Panc1 (cell line): ENCODE results near the gene ATOSB. TPM values are rescaled to one million over a fixed set of nuclear protein-coding genes. Genes with fewer than 3 reads are reported as not detected.

Experiments
- ATAC-seq: fragments of 200-7000 bp; cut with Tn5 transposase; 2 replicates; pipeline ENCODE4 v1.9.1; 2020; ENCODE audit warnings: mild to moderate bottlenecking, moderate library complexity
- BruUV-seq: library from RNA; stranded (reverse); fragments of 400-500 nt; replicated peaks from 2 replicates; lab custom pipeline; 2021; lab: Mats Ljungman, UMichigan
- CTCF ChIA-PET: fragments of 300-600 bp; sonication (Branson Sonifier 250); formaldehyde crosslinking; loops from one replicate; lab custom pipeline; 2022; ENCODE audit warnings: antibody characterized with exemption; lab: Charles Lee
- POLR2A ChIA-PET: fragments of 300-600 bp; sonication (Branson Sonifier 250); formaldehyde crosslinking; loops from one replicate; lab custom pipeline; 2022; ENCODE audit warnings: antibody characterized with exemption; lab: Charles Lee
- DNase-seq: peaks from one replicate; pipeline ENCODE4 v3.0.0-alpha.2; 2010; ENCODE audit warnings: low read depth, low spot score
- H3K27ac ChIP-seq: 2 replicates; pipeline ENCODE4 v1.5.1; 2011; ENCODE audit warnings: mild to moderate bottlenecking, low read length, inconsistent platforms
- H3K27me3 ChIP-seq: fragments of 200-500 bp; sonication (Bioruptor generic); 2 replicates; pipeline ENCODE4 v1.6.0; 2014; ENCODE audit warnings: low read length, inconsistent platforms; ENCODE audit not compliant: control insufficient read depth, insufficient read depth
- H3K36me3 ChIP-seq: fragments of 200-500 bp; sonication (Bioruptor generic); 2 replicates; pipeline ENCODE4 v1.5.1; 2014; ENCODE audit warnings: inconsistent platforms, mild to moderate bottlenecking, low read length, moderate library complexity; ENCODE audit not compliant: control insufficient read depth, insufficient read depth
- H3K4me1 ChIP-seq: 2 replicates; pipeline ENCODE4 v1.5.1; 2011; ENCODE audit warnings: inconsistent platforms, mild to moderate bottlenecking, low read length, moderate library complexity; ENCODE audit not compliant: control insufficient read depth, insufficient read depth
- H3K4me3 ChIP-seq, 2 experiments: 2 replicates each; pipeline ENCODE4 v1.5.1; 2011 to 2012; ENCODE audit warnings: low read depth in 2 of 2, low read length in 2 of 2, mild to moderate bottlenecking in 2 of 2, inconsistent platforms in 1 of 2, moderate library complexity in 1 of 2
- H3K9me3 ChIP-seq: fragments of 200-500 bp; sonication (Bioruptor generic); 2 replicates; pipeline ENCODE4 v1.5.1; 2014; ENCODE audit warnings: low read depth, mild to moderate bottlenecking, inconsistent platforms, low read length, moderate library complexity; ENCODE audit not compliant: control insufficient read depth, insufficient read depth
- CTCF ChIP-seq: fragments of 450-650 bp; IDR thresholded peaks from 2 replicates; pipeline ENCODE4 v1.5.1; 2017; ENCODE audit warnings: mild to moderate bottlenecking
- POLR2AphosphoS5 ChIP-seq: IDR thresholded peaks from 2 replicates; pipeline ENCODE4 v1.6.1; 2012; ENCODE audit warnings: mild to moderate bottlenecking, low read depth, low read length, moderate library complexity
- SIN3A ChIP-seq: IDR thresholded peaks from 2 replicates; pipeline ENCODE4 v1.6.1; 2012; ENCODE audit warnings: low read depth, mild to moderate bottlenecking, low read length, moderate library complexity, borderline replicate concordance; ENCODE audit not compliant: insufficient read depth
- TCF7L2 ChIP-seq: IDR thresholded peaks from 2 replicates; pipeline ENCODE4 v1.6.1; 2011; ENCODE audit warnings: mild to moderate bottlenecking, low read depth, low read length, inconsistent platforms
- in situ Hi-C: cut with HindIII; loops from 2 replicates; pipeline ENCODE4 v1.10.0; 2016; ENCODE audit warnings: low sequenced_read_pairs, low pct_unique_long_range_greater_than_20kb
- intact Hi-C: fragments of 100-400 bp; cut with micrococcal nuclease; formaldehyde crosslinking; loops from one replicate; pipeline ENCODE4 v1.10.0; 2022; ENCODE audit not compliant: unreplicated experiment
- total RNA-seq: library from RNA; stranded (reverse); gene quantifications from one replicate; pipeline ENCODE4 v1.2.1, GENCODE V29; 2021; ENCODE audit not compliant: unreplicated experiment
- TF ChIP-seq, protein P1 (sequence below), 2 experiments: IDR thresholded peaks; 2 replicates each; pipeline ENCODE4 v1.6.1; 2011 to 2012; ENCODE audit warnings: low read depth in 2 of 2, control low read depth in 1 of 2, low read length in 1 of 2, mild to moderate bottlenecking in 1 of 2, moderate library complexity in 1 of 2; ENCODE audit not compliant: insufficient read depth in 1 of 2

The ATOSB gene
- total RNA-seq, 1 experiment from 2014 or later: 23.6 TPM

DNA sequence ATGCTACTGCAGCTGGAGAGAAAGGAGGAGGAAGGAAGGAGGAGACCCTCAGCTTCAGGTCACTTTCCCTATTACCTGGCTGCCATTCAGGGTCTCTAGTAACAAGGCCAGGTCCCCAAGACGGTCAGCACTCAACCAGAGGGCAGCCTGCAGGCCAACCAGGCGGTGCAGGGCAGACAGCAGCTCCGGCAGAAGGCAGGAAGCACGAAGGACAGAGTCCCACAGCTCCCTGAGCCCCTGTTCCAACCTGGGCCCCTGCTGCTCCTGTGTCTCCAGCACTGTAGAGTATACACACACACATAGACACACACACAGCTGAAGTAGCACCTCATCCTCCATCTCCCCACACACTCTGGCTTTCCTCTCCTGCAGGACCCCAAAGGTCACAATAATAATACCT, 37.6 kb downstream of the ATOSB start:
- BruUV-seq: no TSS peak
- no peaks in the 10 kb centered on the region for H3K9me3 ChIP-seq
- no peaks in the 10 kb centered on the region for H3K27me3 ChIP-seq
- no peak for DNase-seq
- no peak for ATAC-seq
- H3K4me1 ChIP-seq: peaks cover 9% of the 10 kb centered on the region
- ChIA-PET CTCF (interaction anchor here (0.6 to 0.7 kb wide), 2 partner anchors 17 to 60 kb away, joined by 3 to 7 read pairs; no protein-coding TSS in a partner anchor), POLR2A (interaction anchor here (0.6 kb wide), 1 partner anchor 17 kb away, joined by 3 read pairs; no protein-coding TSS in a partner anchor)
- in situ Hi-C loops (no loop called here), intact Hi-C loops (no loop called here)
- H3K27ac ChIP-seq: peak overlapping the region; percentile 90
- peak overlapping the region; percentile 86 to 87 for H3K4me3 ChIP-seq
- no peak for TF ChIP-seq SIN3A
- TF ChIP-seq TCF7L2: no peak
- no peak for TF ChIP-seq CTCF
- TF ChIP-seq, protein P1, sequence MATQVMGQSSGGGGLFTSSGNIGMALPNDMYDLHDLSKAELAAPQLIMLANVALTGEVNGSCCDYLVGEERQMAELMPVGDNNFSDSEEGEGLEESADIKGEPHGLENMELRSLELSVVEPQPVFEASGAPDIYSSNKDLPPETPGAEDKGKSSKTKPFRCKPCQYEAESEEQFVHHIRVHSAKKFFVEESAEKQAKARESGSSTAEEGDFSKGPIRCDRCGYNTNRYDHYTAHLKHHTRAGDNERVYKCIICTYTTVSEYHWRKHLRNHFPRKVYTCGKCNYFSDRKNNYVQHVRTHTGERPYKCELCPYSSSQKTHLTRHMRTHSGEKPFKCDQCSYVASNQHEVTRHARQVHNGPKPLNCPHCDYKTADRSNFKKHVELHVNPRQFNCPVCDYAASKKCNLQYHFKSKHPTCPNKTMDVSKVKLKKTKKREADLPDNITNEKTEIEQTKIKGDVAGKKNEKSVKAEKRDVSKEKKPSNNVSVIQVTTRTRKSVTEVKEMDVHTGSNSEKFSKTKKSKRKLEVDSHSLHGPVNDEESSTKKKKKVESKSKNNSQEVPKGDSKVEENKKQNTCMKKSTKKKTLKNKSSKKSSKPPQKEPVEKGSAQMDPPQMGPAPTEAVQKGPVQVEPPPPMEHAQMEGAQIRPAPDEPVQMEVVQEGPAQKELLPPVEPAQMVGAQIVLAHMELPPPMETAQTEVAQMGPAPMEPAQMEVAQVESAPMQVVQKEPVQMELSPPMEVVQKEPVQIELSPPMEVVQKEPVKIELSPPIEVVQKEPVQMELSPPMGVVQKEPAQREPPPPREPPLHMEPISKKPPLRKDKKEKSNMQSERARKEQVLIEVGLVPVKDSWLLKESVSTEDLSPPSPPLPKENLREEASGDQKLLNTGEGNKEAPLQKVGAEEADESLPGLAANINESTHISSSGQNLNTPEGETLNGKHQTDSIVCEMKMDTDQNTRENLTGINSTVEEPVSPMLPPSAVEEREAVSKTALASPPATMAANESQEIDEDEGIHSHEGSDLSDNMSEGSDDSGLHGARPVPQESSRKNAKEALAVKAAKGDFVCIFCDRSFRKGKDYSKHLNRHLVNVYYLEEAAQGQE (IDR thresholded peaks at IDR 0.05; ENCODE audit: insufficient read depth in 1 of 2, low read depth in 2 of 2, low read length in 1 of 2): no peak
- TF ChIP-seq POLR2AphosphoS5: no peak
- H3K36me3 ChIP-seq: no peaks in the 10 kb centered on the region

DNA sequence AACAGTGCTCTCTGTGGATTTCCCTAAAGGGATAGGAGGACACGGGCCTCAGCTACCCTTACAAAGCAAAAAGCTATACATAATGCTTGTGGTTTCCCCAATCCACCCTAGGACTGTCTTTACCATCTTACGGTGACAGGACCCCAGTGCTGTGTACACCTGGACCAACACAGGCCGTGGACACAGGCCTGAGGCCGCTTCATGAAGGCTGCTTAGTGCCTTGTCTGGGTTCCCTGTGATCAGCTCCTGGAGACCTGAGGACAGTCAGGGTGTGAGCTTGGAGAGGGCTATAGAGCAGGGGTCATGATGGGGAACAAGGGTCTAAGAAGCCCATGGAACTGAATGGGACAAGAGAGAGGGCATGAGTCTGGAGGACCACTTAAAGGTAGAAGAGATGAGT, 38.8 kb downstream of the ATOSB start:
- BruUV-seq: no TSS peak
- Histone ChIP-seq H3K4me1 (peaks cover 11% of the 10 kb centered on the region), H3K4me3 (no peak overlapping the region), H3K36me3 (no peaks in the 10 kb centered on the region; the same call in 1 of the 2 replicates), H3K27me3 (no peaks in the 10 kb centered on the region), H3K27ac (no peak overlapping the region), H3K9me3 (no peaks in the 10 kb centered on the region)
- TF ChIP-seq SIN3A (no peak), TCF7L2 (no peak), POLR2AphosphoS5 (no peak), CTCF (no peak)
- TF ChIP-seq, protein P1 (IDR thresholded peaks at IDR 0.05; ENCODE audit: insufficient read depth in 1 of 2, low read depth in 2 of 2, low read length in 1 of 2): no peak
- ATAC-seq (no peak), DNase-seq (no peak)
- CTCF ChIA-PET: no interaction called here
- POLR2A ChIA-PET: no interaction called here
- intact Hi-C loops (no loop called here), in situ Hi-C loops (no loop called here)
